ENCODE measurements around the gene PPP1R7. TPM values are rescaled to one million over a fixed set of nuclear protein-coding genes. Genes with fewer than 3 reads are reported as not detected.

Gene PPP1R7
- total RNA-seq, 3 donors from 2014 or later (not counting 1 experiment from before 2014, with no cell fraction given): 57.8 to 66.3 (median 60.4) TPM

DNA sequence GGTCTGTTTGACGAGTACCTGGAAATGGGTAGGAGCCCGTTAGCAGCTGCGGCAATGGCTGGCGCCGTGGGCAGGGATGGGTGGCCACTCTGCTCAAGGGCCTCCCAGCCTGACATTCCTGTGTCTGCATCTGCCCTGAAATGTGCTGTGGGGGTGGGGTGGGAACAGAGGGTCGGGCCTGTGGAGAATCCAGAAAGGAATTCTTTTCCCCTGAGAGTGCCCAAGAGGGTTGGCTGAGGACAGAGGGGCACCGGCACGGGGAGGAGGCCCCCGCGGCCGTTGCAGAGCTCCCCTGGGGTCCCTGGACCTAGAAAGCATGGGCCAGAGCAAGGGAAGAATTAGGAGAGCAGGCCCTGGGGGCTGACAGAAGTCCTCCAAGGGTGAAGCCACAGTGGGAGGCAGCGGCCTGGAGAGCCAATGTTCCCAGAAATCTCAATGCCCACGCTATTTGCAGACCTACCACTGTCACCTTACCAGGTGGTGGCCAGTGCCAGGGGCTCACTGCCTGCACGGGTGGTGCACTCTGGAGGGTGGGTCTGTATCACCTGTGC lies 66.0 kb downstream of the PPP1R7 start:
- Histone ChIP-seq H3K27ac (ENCODE audit: low read length) (no peak overlapping the region), H3K36me3 (ENCODE audit: control insufficient read depth, insufficient read depth, low read length) (no peaks in the 10 kb centered on the region), H3K27me3 (ENCODE audit: control insufficient read depth, insufficient read depth, low read length) (no peaks in the 10 kb centered on the region), H3K4me3 (ENCODE audit: low read length) (no peak overlapping the region), H3K9me3 (ENCODE audit: control insufficient read depth, insufficient read depth, low read length) (no peaks in the 10 kb centered on the region), H3K4me1 (ENCODE audit: control insufficient read depth, insufficient read depth, low read length) (peaks cover 12% of the 10 kb centered on the region)
- TF ChIP-seq, protein P1, sequence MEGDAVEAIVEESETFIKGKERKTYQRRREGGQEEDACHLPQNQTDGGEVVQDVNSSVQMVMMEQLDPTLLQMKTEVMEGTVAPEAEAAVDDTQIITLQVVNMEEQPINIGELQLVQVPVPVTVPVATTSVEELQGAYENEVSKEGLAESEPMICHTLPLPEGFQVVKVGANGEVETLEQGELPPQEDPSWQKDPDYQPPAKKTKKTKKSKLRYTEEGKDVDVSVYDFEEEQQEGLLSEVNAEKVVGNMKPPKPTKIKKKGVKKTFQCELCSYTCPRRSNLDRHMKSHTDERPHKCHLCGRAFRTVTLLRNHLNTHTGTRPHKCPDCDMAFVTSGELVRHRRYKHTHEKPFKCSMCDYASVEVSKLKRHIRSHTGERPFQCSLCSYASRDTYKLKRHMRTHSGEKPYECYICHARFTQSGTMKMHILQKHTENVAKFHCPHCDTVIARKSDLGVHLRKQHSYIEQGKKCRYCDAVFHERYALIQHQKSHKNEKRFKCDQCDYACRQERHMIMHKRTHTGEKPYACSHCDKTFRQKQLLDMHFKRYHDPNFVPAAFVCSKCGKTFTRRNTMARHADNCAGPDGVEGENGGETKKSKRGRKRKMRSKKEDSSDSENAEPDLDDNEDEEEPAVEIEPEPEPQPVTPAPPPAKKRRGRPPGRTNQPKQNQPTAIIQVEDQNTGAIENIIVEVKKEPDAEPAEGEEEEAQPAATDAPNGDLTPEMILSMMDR (IDR thresholded peaks at IDR 0.05): no peak
- intact Hi-C loops (cut with micrococcal nuclease): no loop called here
- ATAC-seq: no peak
- Mint-ChIP-seq H3K27me3 (ENCODE audit: low read depth in 2 of 2) (no peaks in the 10 kb centered on the region), H3K9me3 (no peaks in the 10 kb centered on the region), H3K4me1 (peaks cover 12 to 16% of the 10 kb centered on the region in 2 donors), H3K27ac (peak overlapping the region in 1 of 2 donors; percentile 23), H3K36me3 (no peaks in the 10 kb centered on the region), H3K4me3 (peak overlapping the region; percentile 53)
- no peak for DNase-seq
- 70% methylated on average over 13 of the region's 14 CpGs for WGBS (ENCODE audit: insufficient coverage)

- TF ChIP-seq, protein P1 (IDR thresholded peaks at IDR 0.05): no peak
- Histone ChIP-seq H3K27ac (ENCODE audit: low read length) (peak overlapping the region; percentile 34), H3K36me3 (ENCODE audit: control insufficient read depth, insufficient read depth, low read length) (no peaks in the 10 kb centered on the region), H3K4me1 (ENCODE audit: control insufficient read depth, insufficient read depth, low read length) (peaks cover 12% of the 10 kb centered on the region), H3K9me3 (ENCODE audit: control insufficient read depth, insufficient read depth, low read length) (no peaks in the 10 kb centered on the region), H3K27me3 (ENCODE audit: control insufficient read depth, insufficient read depth, low read length) (no peaks in the 10 kb centered on the region), H3K4me3 (ENCODE audit: low read length) (peak overlapping the region; percentile 42)
- Mint-ChIP-seq H3K4me3 (peak overlapping the region; percentile 82), H3K27me3 (ENCODE audit: low read depth in 2 of 2) (no peaks in the 10 kb centered on the region), H3K4me1 (peaks cover 12 to 16% of the 10 kb centered on the region in 2 donors), H3K36me3 (no peaks in the 10 kb centered on the region), H3K9me3 (no peaks in the 10 kb centered on the region), H3K27ac (peak overlapping the region in 1 of 2 donors; percentile 86)
- intact Hi-C loops (cut with micrococcal nuclease): no loop called here
- DNase-seq (peak; percentile 59 to 62), ATAC-seq (peak; percentile 31 to 69 (median 61))
- WGBS (ENCODE audit: insufficient coverage): 2% methylated on average over 56 of the region's 77 CpGs
Measured at GRCh38 chr2:241217320-241218031, 67.2 kb downstream of the PPP1R7 start.

DNA sequence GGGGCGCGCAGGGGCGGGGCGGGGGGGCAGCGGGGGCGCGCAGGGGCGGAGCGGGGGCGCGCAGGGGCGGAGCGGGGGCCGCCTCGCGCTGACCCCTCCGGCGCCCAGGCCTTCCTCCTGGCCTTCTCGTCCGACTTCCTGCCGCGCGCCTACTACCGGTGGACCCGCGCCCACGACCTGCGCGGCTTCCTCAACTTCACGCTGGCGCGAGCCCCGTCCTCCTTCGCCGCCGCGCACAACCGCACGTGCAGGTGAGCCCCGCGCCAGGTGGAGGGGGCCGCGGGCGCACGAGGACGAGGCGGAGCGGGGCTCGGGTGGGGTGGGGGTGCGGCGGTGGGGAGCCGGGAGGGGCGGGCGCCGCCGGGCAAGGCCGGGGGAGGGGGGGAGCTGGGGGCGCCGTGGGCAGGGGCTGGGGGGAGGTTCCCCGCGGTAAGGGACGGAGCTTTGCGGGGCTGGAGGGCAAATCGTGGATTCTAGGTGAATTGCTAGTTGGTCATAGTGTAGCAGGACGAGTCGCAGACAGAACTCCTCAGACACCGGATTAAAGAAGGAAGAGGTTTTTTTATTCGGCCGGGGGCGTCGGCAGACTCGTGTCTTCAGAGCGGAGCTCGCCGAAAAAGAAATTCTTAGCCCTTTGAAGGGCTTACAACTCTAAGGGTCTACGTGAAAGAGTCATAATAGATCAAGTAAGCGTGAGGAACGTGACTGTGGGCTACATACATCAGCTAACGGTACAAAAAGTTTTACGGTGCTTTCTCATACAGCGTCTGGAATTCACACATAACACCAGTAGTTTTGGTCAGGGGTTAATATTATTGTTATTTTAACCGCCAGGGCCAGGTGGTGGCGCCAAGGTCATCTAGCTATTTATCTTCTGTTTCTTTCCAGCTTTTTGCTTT lies 68.1 kb downstream of the PPP1R7 start:
- H3K27ac Mint-ChIP-seq: peak overlapping the region; percentile 80 to 86
- H3K4me1 Mint-ChIP-seq: peaks cover 12 to 16% of the 10 kb centered on the region in 2 donors
- WGBS (ENCODE audit: insufficient coverage): under 1% methylated on average over 69 of the region's 83 CpGs
- ATAC-seq (peak; percentile 57 to 64 (median 60)), DNase-seq (peak; percentile 51 to 72)
- Histone ChIP-seq H3K9me3 (ENCODE audit: control insufficient read depth, insufficient read depth, low read length) (no peaks in the 10 kb centered on the region), H3K36me3 (ENCODE audit: control insufficient read depth, insufficient read depth, low read length) (no peaks in the 10 kb centered on the region), H3K27ac (ENCODE audit: low read length) (no peak overlapping the region), H3K27me3 (ENCODE audit: control insufficient read depth, insufficient read depth, low read length) (no peaks in the 10 kb centered on the region), H3K4me1 (ENCODE audit: control insufficient read depth, insufficient read depth, low read length) (peaks cover 12% of the 10 kb centered on the region), H3K4me3 (ENCODE audit: low read length) (peak overlapping the region; percentile 33)
- H3K36me3 Mint-ChIP-seq: no peaks in the 10 kb centered on the region
- H3K9me3 Mint-ChIP-seq: no peaks in the 10 kb centered on the region
- intact Hi-C loops (cut with micrococcal nuclease): no loop called here
- TF ChIP-seq, protein P1 (IDR thresholded peaks at IDR 0.05): no peak
- H3K27me3 Mint-ChIP-seq (ENCODE audit: low read depth in 2 of 2): no peaks in the 10 kb centered on the region
- peak overlapping the region; percentile 95 for H3K4me3 Mint-ChIP-seq
